Nephron (organoid): ENCODE data around the gene RAD23B.
A peak's percentile ranks its signal among the peaks of the same experiment; 100 is the strongest.
"Not testable (repeated sequence)": the region's sequence is repeated elsewhere in the genome, so short reads cannot be mapped to it uniquely, and the experiment has no call there.

Experiments
- H3K27ac Mint-ChIP-seq, 3 experiments: 2 replicates each; pipeline ENCODE4 v1.8.0; 2020; ENCODE audit warnings: mixed read lengths in 3 of 3, mild to moderate bottlenecking in 2 of 3, moderate library complexity in 1 of 3
- H3K27me3 Mint-ChIP-seq: 2 replicates; pipeline ENCODE4 v1.8.0; 2021; ENCODE audit warnings: low read depth, mild to moderate bottlenecking, moderate library complexity, mixed read lengths
- H3K36me3 Mint-ChIP-seq: 2 replicates; pipeline ENCODE4 v1.8.0; 2020; ENCODE audit warnings: low read depth, mixed read lengths
- H3K4me1 Mint-ChIP-seq: 2 replicates; pipeline ENCODE4 v1.8.0; 2020; ENCODE audit warnings: mixed read lengths
- H3K4me3 Mint-ChIP-seq, 3 experiments: 2 replicates each; pipeline ENCODE4 v1.8.0; 2020; ENCODE audit warnings: mild to moderate bottlenecking in 3 of 3, mixed read lengths in 3 of 3, moderate library complexity in 2 of 3
- H3K9me3 Mint-ChIP-seq: 2 replicates; pipeline ENCODE4 v1.8.0; 2020; ENCODE audit warnings: mixed read lengths
- TF ChIP-seq, protein P1 (sequence below), 3 experiments: fragments of 200-600 bp; sonication (generic); IDR thresholded peaks; one replicate each; pipeline ENCODE4 v1.5.0; 2021; ENCODE audit warnings: antibody characterized with exemption in 3 of 3; ENCODE audit not compliant: unreplicated experiment in 3 of 3

The RAD23B gene

DNA sequence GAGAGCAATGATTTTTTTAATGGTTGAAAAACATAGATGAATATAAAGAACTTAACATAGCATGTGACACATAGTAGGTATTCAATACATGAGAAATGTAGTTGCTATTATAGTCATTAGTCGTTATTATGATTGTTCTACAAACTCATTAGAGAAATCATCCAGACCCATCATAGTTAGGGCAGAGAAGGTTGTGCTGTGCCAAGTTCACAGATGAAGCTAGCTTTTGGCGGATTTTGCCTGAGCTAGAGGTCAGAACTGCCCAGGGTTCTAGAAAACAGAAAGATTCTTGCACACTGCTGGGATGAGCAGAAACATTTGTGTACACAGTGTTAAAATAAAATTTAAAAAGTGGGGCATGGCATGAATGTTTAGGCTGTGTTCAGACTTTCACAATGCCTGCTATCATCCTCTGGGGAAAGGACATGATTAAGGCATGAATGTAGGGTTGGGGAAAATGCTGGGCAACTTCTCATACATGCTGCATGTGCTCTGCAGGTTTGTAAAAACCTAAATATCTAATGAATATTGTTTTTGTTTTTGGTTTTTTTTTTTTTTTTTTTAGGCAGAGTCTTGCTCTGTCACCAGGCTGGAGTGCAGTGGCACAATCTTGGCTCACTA is 33.3 kb upstream of the RAD23B start:
- TF ChIP-seq, protein P1, sequence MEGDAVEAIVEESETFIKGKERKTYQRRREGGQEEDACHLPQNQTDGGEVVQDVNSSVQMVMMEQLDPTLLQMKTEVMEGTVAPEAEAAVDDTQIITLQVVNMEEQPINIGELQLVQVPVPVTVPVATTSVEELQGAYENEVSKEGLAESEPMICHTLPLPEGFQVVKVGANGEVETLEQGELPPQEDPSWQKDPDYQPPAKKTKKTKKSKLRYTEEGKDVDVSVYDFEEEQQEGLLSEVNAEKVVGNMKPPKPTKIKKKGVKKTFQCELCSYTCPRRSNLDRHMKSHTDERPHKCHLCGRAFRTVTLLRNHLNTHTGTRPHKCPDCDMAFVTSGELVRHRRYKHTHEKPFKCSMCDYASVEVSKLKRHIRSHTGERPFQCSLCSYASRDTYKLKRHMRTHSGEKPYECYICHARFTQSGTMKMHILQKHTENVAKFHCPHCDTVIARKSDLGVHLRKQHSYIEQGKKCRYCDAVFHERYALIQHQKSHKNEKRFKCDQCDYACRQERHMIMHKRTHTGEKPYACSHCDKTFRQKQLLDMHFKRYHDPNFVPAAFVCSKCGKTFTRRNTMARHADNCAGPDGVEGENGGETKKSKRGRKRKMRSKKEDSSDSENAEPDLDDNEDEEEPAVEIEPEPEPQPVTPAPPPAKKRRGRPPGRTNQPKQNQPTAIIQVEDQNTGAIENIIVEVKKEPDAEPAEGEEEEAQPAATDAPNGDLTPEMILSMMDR (IDR thresholded peaks at IDR 0.05; ENCODE audit: unreplicated experiment in 3 of 3): no peak
- H3K4me1 Mint-ChIP-seq: peaks cover 42% of the 10 kb centered on the region
- H3K4me3 Mint-ChIP-seq: no peak overlapping the region
- peak overlapping the region; percentile 79 to 96 (median 79) for H3K27ac Mint-ChIP-seq
- H3K27me3 Mint-ChIP-seq: peaks cover 4% of the 10 kb centered on the region
- no peaks in the 10 kb centered on the region for H3K36me3 Mint-ChIP-seq
- H3K9me3 Mint-ChIP-seq: no peaks in the 10 kb centered on the region

GRCh38 chr9:107251756-107252322 is 31.2 kb upstream of the RAD23B start:
- Mint-ChIP-seq H3K9me3 (no peaks in the 10 kb centered on the region), H3K4me3 (peak overlapping the region; percentile 22 to 53 (median 32)), H3K4me1 (peaks cover 42% of the 10 kb centered on the region), H3K27me3 (peaks cover 1% of the 10 kb centered on the region), H3K27ac (peak overlapping the region; percentile 87 to 96 (median 91)), H3K36me3 (no peaks in the 10 kb centered on the region)
- TF ChIP-seq, protein P1 (IDR thresholded peaks at IDR 0.05; ENCODE audit: unreplicated experiment in 3 of 3): no peak

GRCh38 chr9:107258919-107259318 is 24.2 kb upstream of the RAD23B start:
- peaks cover 3% of the 10 kb centered on the region for H3K9me3 Mint-ChIP-seq
- no peaks in the 10 kb centered on the region for H3K27me3 Mint-ChIP-seq
- H3K4me3 Mint-ChIP-seq: no peak overlapping the region

GRCh38 chr9:107259751-107260313 is 23.2 kb upstream of the RAD23B start:
- not testable (repeated sequence) for H3K36me3 Mint-ChIP-seq, H3K9me3 Mint-ChIP-seq, H3K4me1 Mint-ChIP-seq, H3K4me3 Mint-ChIP-seq, H3K27me3 Mint-ChIP-seq
- peak overlapping the region in 1 of 3 experiments; percentile 14 for H3K27ac Mint-ChIP-seq

More at GRCh38 chr9:107258919-107259318, 24.2 kb upstream of the RAD23B start:
- TF ChIP-seq, protein P1 (IDR thresholded peaks at IDR 0.05; ENCODE audit: unreplicated experiment in 3 of 3): no peak
- Mint-ChIP-seq H3K4me1 (peaks cover 8% of the 10 kb centered on the region), H3K27ac (no peak overlapping the region), H3K36me3 (no peaks in the 10 kb centered on the region)

- Mint-ChIP-seq H3K4me1 (peaks cover 8% of the 10 kb centered on the region), H3K27me3 (no peaks in the 10 kb centered on the region), H3K36me3 (no peaks in the 10 kb centered on the region), H3K9me3 (peaks cover 7% of the 10 kb centered on the region), H3K27ac (peak overlapping the region in 2 of 3 experiments; percentile 3 to 14), H3K4me3 (no peak overlapping the region)
- TF ChIP-seq, protein P1 (IDR thresholded peaks at IDR 0.05; ENCODE audit: unreplicated experiment in 3 of 3): no peak
Observed at GRCh38 chr9:107260437-107261081, 22.5 kb upstream of the RAD23B start.

DNA sequence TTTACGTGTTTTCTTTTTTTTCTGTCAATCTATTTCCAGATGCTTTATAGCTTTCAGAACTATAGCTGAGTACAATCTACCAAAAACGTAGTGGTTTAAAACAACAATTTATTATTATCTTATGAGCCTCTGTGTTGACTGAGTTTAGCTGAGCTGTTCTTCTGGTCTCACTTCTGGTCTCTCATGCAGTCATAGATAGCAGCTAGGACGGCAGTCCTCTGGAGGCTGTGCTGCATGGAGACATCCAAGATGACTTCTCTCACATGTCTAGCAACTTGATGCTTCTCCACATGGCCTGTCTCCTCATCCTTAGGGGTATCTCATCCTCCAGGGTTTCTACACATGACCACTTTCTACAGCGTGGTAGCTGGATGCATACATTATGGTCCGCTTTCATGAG is 22.0 kb upstream of the RAD23B start:
- TF ChIP-seq, protein P1 (IDR thresholded peaks at IDR 0.05; ENCODE audit: unreplicated experiment in 3 of 3): no peak
- no peak overlapping the region for H3K4me3 Mint-ChIP-seq
- H3K36me3 Mint-ChIP-seq: no peaks in the 10 kb centered on the region
- H3K27me3 Mint-ChIP-seq: no peaks in the 10 kb centered on the region
- no peak overlapping the region for H3K27ac Mint-ChIP-seq
- H3K4me1 Mint-ChIP-seq: peaks cover 8% of the 10 kb centered on the region
- peaks cover 7% of the 10 kb centered on the region for H3K9me3 Mint-ChIP-seq
